GM19193 (cell line): ENCODE data around the gene MEIS2.

Experiments used
- POLR2A ChIP-seq: IDR thresholded peaks from 4 replicates; pipeline ENCODE4 v1.6.1; 2011; ENCODE audit not compliant: insufficient read depth, insufficient read length; ENCODE audit errors: extremely low read depth

MEIS2 gene

GRCh38 chr15:36943508-36944361 lies 156.6 kb downstream of the MEIS2 start:
- TF ChIP-seq POLR2A, result no peak

GRCh38 chr15:36942248-36942827 lies 158.0 kb downstream of the MEIS2 start:
- no peak for TF ChIP-seq POLR2A

- no peak for TF ChIP-seq POLR2A
Measured at GRCh38 chr15:36941798-36942197, 158.6 kb downstream of the MEIS2 start.

- TF ChIP-seq POLR2A, result no peak
Measured at GRCh38 chr15:36940636-36941260, 159.6 kb downstream of the MEIS2 start.

GRCh38 chr15:36940219-36940618 lies 160.1 kb downstream of the MEIS2 start:
- no peak for TF ChIP-seq POLR2A

GRCh38 chr15:36938764-36939163 lies 161.6 kb downstream of the MEIS2 start:
- no peak for TF ChIP-seq POLR2A

- no peak for TF ChIP-seq POLR2A
Measured at GRCh38 chr15:36938131-36938530, 162.2 kb downstream of the MEIS2 start.

- no peak for TF ChIP-seq POLR2A
Measured at GRCh38 chr15:36936613-36937012, 163.7 kb downstream of the MEIS2 start.

- TF ChIP-seq POLR2A, result no peak
Measured at GRCh38 chr15:36933255-36933990, 166.9 kb downstream of the MEIS2 start.

GRCh38 chr15:36932070-36932469 lies 168.3 kb downstream of the MEIS2 start:
- TF ChIP-seq POLR2A, result no peak

- no peak for TF ChIP-seq POLR2A
Measured at GRCh38 chr15:36931434-36931833, 168.9 kb downstream of the MEIS2 start.

GRCh38 chr15:36926427-36926825 lies 173.9 kb downstream of the MEIS2 start:
- TF ChIP-seq POLR2A, result no peak

GRCh38 chr15:36925653-36926426 lies 174.5 kb downstream of the MEIS2 start:
- TF ChIP-seq POLR2A, result no peak

GRCh38 chr15:36925049-36925448 lies 175.3 kb downstream of the MEIS2 start:
- TF ChIP-seq POLR2A, result no peak

GRCh38 chr15:36924034-36924433 lies 176.3 kb downstream of the MEIS2 start:
- TF ChIP-seq POLR2A, result no peak

- TF ChIP-seq POLR2A, result no peak
Measured at GRCh38 chr15:36921484-36922091, 178.8 kb downstream of the MEIS2 start.
